ENCODE results near the gene TEKT2.

Gene TEKT2

GRCh38 chr1:36083635-36084496, at the start of gene TEKT2:
TEKT2 (plus strand) TSS chr1:36084094; CDS start chr1:36084922, 828 bp downstream.
- intact Hi-C loops (cut with DNase I): loop anchor here (10.0 kb wide), 1 partner anchor 149 kb away; the partner anchor contains the start of gene AGO3
- peak in 41 of 42 donors; percentile 60 to 86 (median 73) for DNase-seq

- intact Hi-C loops (cut with DNase I): no loop called here
- DNase-seq: no peak
These were observed 49.2 kb upstream of the TEKT2 start for GRCh38 chr1:36034692-36035091.

- intact Hi-C loops (cut with DNase I): no loop called here
- DNase-seq: no peak
These were observed 48.7 kb upstream of the TEKT2 start for GRCh38 chr1:36035154-36035553.

- intact Hi-C loops (cut with DNase I): no loop called here
- DNase-seq: no peak
These were observed 43.7 kb upstream of the TEKT2 start for GRCh38 chr1:36040238-36040637.

- intact Hi-C loops (cut with DNase I): no loop called here
- no peak for DNase-seq
These were observed 32.1 kb upstream of the TEKT2 start for GRCh38 chr1:36051821-36052220.

GRCh38 chr1:36053978-36054377, 29.9 kb upstream of the TEKT2 start:
- intact Hi-C loops (cut with DNase I): no loop called here
- no peak for DNase-seq

GRCh38 chr1:36055706-36056105, 28.2 kb upstream of the TEKT2 start:
- intact Hi-C loops (cut with DNase I): no loop called here
- no peak for DNase-seq

GRCh38 chr1:36062315-36062714, 21.6 kb upstream of the TEKT2 start:
- no peak for DNase-seq
- intact Hi-C loops (cut with DNase I): no loop called here

- DNase-seq: no peak
These were observed 16.0 kb upstream of the TEKT2 start for GRCh38 chr1:36067871-36068270.

GRCh38 chr1:36068866-36069265, 15.0 kb upstream of the TEKT2 start:
- DNase-seq: no peak
- intact Hi-C loops (cut with DNase I): no loop called here

More at GRCh38 chr1:36067871-36068270, 16.0 kb upstream of the TEKT2 start:
- intact Hi-C loops (cut with DNase I): no loop called here

GRCh38 chr1:36070349-36070748, 13.5 kb upstream of the TEKT2 start:
- DNase-seq: no peak
- intact Hi-C loops (cut with DNase I): no loop called here

- no peak for DNase-seq
- intact Hi-C loops (cut with DNase I): no loop called here
These were observed 6.8 kb upstream of the TEKT2 start for GRCh38 chr1:36076979-36077573.

GRCh38 chr1:36080236-36080635, 3.7 kb upstream of the TEKT2 start:
- DNase-seq: no peak
- intact Hi-C loops (cut with DNase I): loop anchor here (10.0 kb wide), 1 partner anchor 145 kb away; the partner anchor contains the start of gene AGO3

GRCh38 chr1:36080801-36081200, 3.1 kb upstream of the TEKT2 start:
- intact Hi-C loops (cut with DNase I): loop anchor here (10.0 kb wide), 1 partner anchor 146 kb away; the partner anchor contains the start of gene AGO3
- DNase-seq: no peak

GRCh38 chr1:36081926-36082485, 1.9 kb upstream of the TEKT2 start:
- DNase-seq: peak in 2 of 42 donors; percentile 13 to 33
- intact Hi-C loops (cut with DNase I): loop anchor here (10.0 kb wide), 1 partner anchor 147 kb away; the partner anchor contains the start of gene AGO3

- intact Hi-C loops (cut with DNase I): loop anchor here (10.0 kb wide), 1 partner anchor 148 kb away; the partner anchor contains the start of gene AGO3
- DNase-seq: peak in 5 of 42 donors; percentile 9 to 38 (median 31)
These were observed 675 bp upstream of the TEKT2 start for GRCh38 chr1:36083219-36083618.

GRCh38 chr1:36084497-36085115, 712 bp downstream of the TEKT2 start:
- DNase-seq: peak in 5 of 42 donors; percentile 9 to 39 (median 17)
- intact Hi-C loops (cut with DNase I): loop anchor here (10.0 kb wide), 1 partner anchor 150 kb away; the partner anchor contains the start of gene AGO3

GRCh38 chr1:36085126-36085525, 1.2 kb downstream of the TEKT2 start:
- intact Hi-C loops (cut with DNase I): loop anchor here (10.0 kb wide), 1 partner anchor 150 kb away; the partner anchor contains the start of gene AGO3

More at GRCh38 chr1:36085126-36085525, 1.2 kb downstream of the TEKT2 start:
- DNase-seq: peak in 2 of 42 donors; percentile 8 to 25

Data from head of caudate nucleus (tissue), 42 donors.